ENCODE results near the gene LPCAT1.

The LPCAT1 gene

GRCh38 chr5:1494780-1495524, 28.8 kb downstream of the LPCAT1 start:
- TF ChIP-seq CTCF (conservative IDR thresholded peaks at IDR 0.05; ENCODE audit: low read length): no peak
- no peak overlapping the region for H3K4me3 ChIP-seq (ENCODE audit: low read length)
- DNase-seq (ENCODE audit: low read depth): no peak

GRCh38 chr5:1493941-1494340, 29.8 kb downstream of the LPCAT1 start:
- no peak overlapping the region for H3K4me3 ChIP-seq (ENCODE audit: low read length)
- no peak for TF ChIP-seq CTCF (conservative IDR thresholded peaks at IDR 0.05; ENCODE audit: low read length)
- DNase-seq (ENCODE audit: low read depth): no peak

GRCh38 chr5:1493413-1493812, 30.3 kb downstream of the LPCAT1 start:
- DNase-seq (ENCODE audit: low read depth): no peak
- no peak for TF ChIP-seq CTCF (conservative IDR thresholded peaks at IDR 0.05; ENCODE audit: low read length)
- H3K4me3 ChIP-seq (ENCODE audit: low read length): no peak overlapping the region

GRCh38 chr5:1492757-1493156, 31.0 kb downstream of the LPCAT1 start:
- no peak for DNase-seq (ENCODE audit: low read depth)
- no peak for TF ChIP-seq CTCF (conservative IDR thresholded peaks at IDR 0.05; ENCODE audit: low read length)

GRCh38 chr5:1490376-1490775, 33.4 kb downstream of the LPCAT1 start:
- no peak for TF ChIP-seq CTCF (conservative IDR thresholded peaks at IDR 0.05; ENCODE audit: low read length)
- H3K4me3 ChIP-seq (ENCODE audit: low read length): no peak overlapping the region
- DNase-seq (ENCODE audit: low read depth): no peak

More at GRCh38 chr5:1492757-1493156, 31.0 kb downstream of the LPCAT1 start:
- H3K4me3 ChIP-seq (ENCODE audit: low read length): no peak overlapping the region

- DNase-seq (ENCODE audit: low read depth): no peak
- H3K4me3 ChIP-seq (ENCODE audit: low read length): no peak overlapping the region
- no peak for TF ChIP-seq CTCF (conservative IDR thresholded peaks at IDR 0.05; ENCODE audit: low read length)
Observed at GRCh38 chr5:1489754-1490153, 34.0 kb downstream of the LPCAT1 start.

- no peak overlapping the region for H3K4me3 ChIP-seq (ENCODE audit: low read length)
- no peak for TF ChIP-seq CTCF (conservative IDR thresholded peaks at IDR 0.05; ENCODE audit: low read length)
- DNase-seq (ENCODE audit: low read depth): peak; percentile 67
Observed at GRCh38 chr5:1488882-1489680, 34.7 kb downstream of the LPCAT1 start.
